HEK293T (cell line): ENCODE measurements around the gene GALNT12.

ENCODE experiments used
- CTCF ChIA-PET: fragments of 350-600 bp; formaldehyde crosslinking; extraction: SDS; loops from one replicate; lab custom pipeline; 2021; ENCODE audit warnings: antibody characterized with exemption, inconsistent platforms; lab: Yijun Ruan, JAX
- POLR2A ChIA-PET: fragments of 350-600 bp; formaldehyde crosslinking; extraction: SDS; loops from one replicate; lab custom pipeline; 2020; ENCODE audit warnings: antibody characterized with exemption, inconsistent platforms; lab: Yijun Ruan, JAX
- DNase-seq: peaks from one replicate; pipeline ENCODE4 v3.0.0; 2012; ENCODE audit warnings: mixed read lengths; ENCODE audit errors: extremely low spot score
- ARNT ChIP-seq: fragments of 450-650 bp; IDR thresholded peaks from 2 replicates; pipeline ENCODE4 v1.6.1; 2017; ENCODE audit warnings: mild to moderate bottlenecking
- BHLHE40 ChIP-seq: fragments of 450-650 bp; IDR thresholded peaks from 2 replicates; pipeline ENCODE4 v1.6.1; 2016; ENCODE audit warnings: mild to moderate bottlenecking, moderate library complexity, borderline replicate concordance
- CTBP1 ChIP-seq: fragments of 450-650 bp; IDR thresholded peaks from 2 replicates; pipeline ENCODE4 v1.6.1; 2016; ENCODE audit warnings: borderline replicate concordance
- ELF4 ChIP-seq: fragments of 450-650 bp; IDR thresholded peaks from 2 replicates; pipeline ENCODE4 v1.6.1; 2017; ENCODE audit warnings: antibody characterized with exemption
- FOXA1 ChIP-seq: fragments of 450-650 bp; IDR thresholded peaks from 2 replicates; pipeline ENCODE4 v1.6.1; 2016; ENCODE audit warnings: mild to moderate bottlenecking
- FOXK2 ChIP-seq: fragments of 450-650 bp; IDR thresholded peaks from 2 replicates; pipeline ENCODE4 v1.6.1; 2016; ENCODE audit warnings: mild to moderate bottlenecking
- FOXM1 ChIP-seq: fragments of 450-650 bp; IDR thresholded peaks from 2 replicates; pipeline ENCODE4 v1.6.1; 2017; ENCODE audit warnings: mild to moderate bottlenecking, borderline replicate concordance
- HDGF ChIP-seq: fragments of 450-650 bp; IDR thresholded peaks from 2 replicates; pipeline ENCODE4 v1.6.1; 2017; ENCODE audit warnings: antibody characterized with exemption, borderline replicate concordance
- L3MBTL2 ChIP-seq: fragments of 450-650 bp; conservative IDR thresholded peaks from 2 replicates; pipeline ENCODE4 v1.6.1; 2016; ENCODE audit warnings: mild to moderate bottlenecking
- LEF1 ChIP-seq: fragments of 450-650 bp; IDR thresholded peaks from 2 replicates; pipeline ENCODE4 v1.6.1; 2017; ENCODE audit warnings: mild to moderate bottlenecking, borderline replicate concordance
- NFRKB ChIP-seq: fragments of 450-650 bp; IDR thresholded peaks from 2 replicates; pipeline ENCODE4 v1.6.1; 2016; ENCODE audit warnings: mild to moderate bottlenecking, moderate library complexity
- PKNOX1 ChIP-seq: fragments of 450-650 bp; IDR thresholded peaks from 2 replicates; pipeline ENCODE4 v1.6.1; 2016
- SP1 ChIP-seq: fragments of 450-650 bp; IDR thresholded peaks from 2 replicates; pipeline ENCODE4 v1.6.1; 2017
- SUZ12 ChIP-seq: fragments of 450-650 bp; IDR thresholded peaks from 2 replicates; pipeline ENCODE4 v1.6.1; 2016; ENCODE audit warnings: mild to moderate bottlenecking
- TARDBP ChIP-seq: fragments of 450-650 bp; IDR thresholded peaks from 2 replicates; pipeline ENCODE4 v1.6.1; 2016
- ZNF384 ChIP-seq: fragments of 450-650 bp; IDR thresholded peaks from 2 replicates; pipeline ENCODE4 v1.6.1; 2016

Gene GALNT12

GRCh38 chr9:98767196-98767595 is 40.3 kb upstream of the GALNT12 start:
- POLR2A ChIA-PET, result no interaction called here
- DNase-seq, result no peak
- CTCF ChIA-PET, result interaction anchor here (1.0 kb wide), 1 partner anchor 8 kb away, joined by 4 read pairs; no protein-coding TSS in a partner anchor
- TF ChIP-seq ELF4 (no peak), FOXK2 (no peak), BHLHE40 (no peak)

GRCh38 chr9:98767915-98768314 is 39.6 kb upstream of the GALNT12 start:
- no peak for DNase-seq
- TF ChIP-seq ARNT (no peak), LEF1 (no peak), FOXM1 (no peak), BHLHE40 (no peak), CTBP1 (no peak), TARDBP (no peak), NFRKB (no peak), SP1 (no peak), ZNF384 (no peak), PKNOX1 (no peak), FOXK2 (no peak), L3MBTL2 (no peak), HDGF (no peak), SUZ12 (no peak), FOXA1 (no peak), ELF4 (no peak)
- ChIA-PET POLR2A (no interaction called here), CTCF (no interaction called here)

GRCh38 chr9:98768344-98768743 is 39.1 kb upstream of the GALNT12 start:
- ChIA-PET CTCF (no interaction called here), POLR2A (no interaction called here)
- TF ChIP-seq L3MBTL2 (no peak), NFRKB (no peak), PKNOX1 (no peak), BHLHE40 (no peak), SUZ12 (no peak), ZNF384 (no peak), TARDBP (no peak), CTBP1 (no peak), ELF4 (no peak), HDGF (no peak), FOXA1 (no peak), FOXK2 (no peak), ARNT (no peak), LEF1 (no peak), FOXM1 (no peak), SP1 (no peak)

GRCh38 chr9:98770717-98771116 is 36.8 kb upstream of the GALNT12 start:
- ChIA-PET POLR2A (no interaction called here), CTCF (no interaction called here)
- TF ChIP-seq ELF4 (no peak), SUZ12 (no peak), NFRKB (no peak), TARDBP (no peak), BHLHE40 (no peak), L3MBTL2 (no peak), FOXA1 (no peak), FOXK2 (no peak), LEF1 (no peak), HDGF (no peak), FOXM1 (no peak), PKNOX1 (no peak), ZNF384 (no peak), SP1 (no peak), ARNT (no peak)

More at GRCh38 chr9:98768344-98768743, 39.1 kb upstream of the GALNT12 start:
- no peak for DNase-seq

GRCh38 chr9:98771209-98771874 is 36.1 kb upstream of the GALNT12 start:
- ChIA-PET CTCF (interaction anchor here (0.6 kb wide), 1 partner anchor 456 kb away, joined by 3 read pairs; no protein-coding TSS in a partner anchor), POLR2A (no interaction called here)
- TF ChIP-seq FOXM1 (no peak), LEF1 (no peak)
- DNase-seq, result no peak

More at GRCh38 chr9:98770717-98771116, 36.8 kb upstream of the GALNT12 start:
- no peak for DNase-seq

GRCh38 chr9:98772364-98773155 is 34.9 kb upstream of the GALNT12 start:
- ChIA-PET CTCF (no interaction called here), POLR2A (no interaction called here)
- no peak for TF ChIP-seq FOXA1
- no peak for TF ChIP-seq ZNF384
- TF ChIP-seq LEF1, result no peak
- no peak for TF ChIP-seq HDGF
- TF ChIP-seq L3MBTL2, result no peak
- TF ChIP-seq FOXK2, result no peak
- no peak for TF ChIP-seq ELF4
- TF ChIP-seq SP1, result no peak
- no peak for TF ChIP-seq NFRKB
- TF ChIP-seq FOXM1, result no peak
- TF ChIP-seq TARDBP, result no peak
- no peak for TF ChIP-seq BHLHE40
- DNase-seq, result no peak
